ENCODE measurements around the gene RBM26. TPM values are rescaled to one million over a fixed set of nuclear protein-coding genes. Genes with fewer than 3 reads are reported as not detected.

Gene RBM26
- total RNA-seq, 2 experiments from 2014 or later: 65.2 to 66.0 TPM

Other genes with a start within 250 kb of the RBM26 start
- gene NDFIP2, start 74.9 kb upstream of the RBM26 start, total RNA-seq: 100 to 1,000 TPM in 1 of 2 experiments, 10 to 100 TPM in 1; 50.8 to 124 TPM